HG02938 (cell line): ENCODE results near the gene MACF1.
"Not testable (repeated sequence)": the region's sequence is repeated elsewhere in the genome, so short reads cannot be mapped to it uniquely, and the experiment has no call there.

Source experiments
- ATAC-seq: cut with Tn5 transposase; IDR thresholded peaks from one replicate; pipeline ENCODE4 v1.9.1; 2021; ENCODE audit warnings: mild to moderate bottlenecking, moderate library complexity; ENCODE audit not compliant: unreplicated experiment

Gene MACF1

GRCh38 chr1:39441797-39442196 is 237.3 kb downstream of the MACF1 start:
- ATAC-seq: no peak

DNA sequence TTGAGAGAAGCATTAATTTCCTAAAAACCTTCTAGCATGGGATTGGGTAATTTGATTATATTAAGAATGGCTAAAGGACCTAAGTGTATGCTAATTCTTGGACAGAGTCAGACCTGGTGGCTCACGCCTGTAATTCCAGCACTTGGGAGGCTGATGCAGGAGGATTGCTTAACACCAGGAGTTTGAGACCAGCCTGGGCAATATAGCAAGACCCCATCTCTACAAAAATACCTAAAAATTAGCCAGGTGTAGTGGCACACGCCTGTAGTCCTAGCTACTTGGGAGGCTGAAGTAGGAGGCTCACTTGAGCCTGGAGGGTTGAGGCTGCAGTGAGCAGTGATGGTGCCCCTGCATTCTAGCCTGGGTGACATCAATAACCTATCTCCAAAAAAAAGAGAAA is 241.1 kb downstream of the MACF1 start:
- ATAC-seq: no peak

GRCh38 chr1:39446986-39447567 is 242.6 kb downstream of the MACF1 start:
- no peak for ATAC-seq

DNA sequence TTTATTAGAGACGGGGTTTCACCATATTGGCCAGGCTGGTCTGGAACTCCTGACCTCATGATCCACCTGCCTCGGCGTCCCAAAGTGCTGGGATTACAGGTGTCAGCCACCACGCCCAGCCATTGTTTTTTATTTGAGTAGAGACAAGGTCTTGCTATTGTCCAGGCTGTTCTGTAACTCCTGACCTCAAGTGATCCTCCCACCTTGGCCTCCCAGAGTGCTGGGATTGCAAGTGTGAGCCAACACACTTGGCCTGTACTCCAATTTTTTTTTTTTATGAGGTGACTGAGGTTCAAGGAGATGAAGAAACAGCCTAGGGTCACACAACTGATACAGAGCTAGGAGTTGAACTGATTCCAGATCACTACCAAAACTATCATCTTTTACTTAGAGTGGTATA is 245.5 kb downstream of the MACF1 start:
- ATAC-seq: not testable (repeated sequence)

DNA sequence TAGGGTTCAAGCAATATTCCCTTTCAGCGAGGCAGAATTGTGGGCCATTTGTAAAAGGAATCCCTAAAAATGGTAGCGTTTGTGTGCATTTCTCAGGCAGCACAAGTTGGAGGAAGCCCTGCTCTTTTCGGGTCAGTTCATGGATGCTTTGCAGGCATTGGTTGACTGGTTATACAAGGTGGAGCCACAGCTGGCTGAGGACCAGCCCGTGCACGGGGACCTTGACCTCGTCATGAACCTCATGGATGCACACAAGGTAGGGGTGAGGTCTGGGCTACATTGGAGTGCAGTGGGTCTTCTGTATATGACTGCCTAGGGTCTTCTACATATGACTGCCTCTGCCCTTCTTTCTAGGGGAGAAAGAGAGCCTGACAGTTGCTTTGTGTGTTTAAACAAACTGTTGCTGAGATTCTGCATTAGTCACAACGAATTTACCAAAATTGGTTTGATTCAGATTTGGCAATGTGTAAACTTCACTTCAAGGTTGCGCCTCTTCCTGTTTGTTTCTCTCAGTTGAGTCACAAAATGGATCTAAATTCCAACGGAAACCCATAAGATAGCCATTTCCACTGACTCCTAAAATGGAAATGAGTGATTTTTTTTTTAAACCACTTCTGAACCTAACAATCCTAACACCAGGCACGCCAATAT is 246.6 kb downstream of the MACF1 start:
- no peak for ATAC-seq

GRCh38 chr1:39452081-39452480 is 247.6 kb downstream of the MACF1 start:
- ATAC-seq: no peak

DNA sequence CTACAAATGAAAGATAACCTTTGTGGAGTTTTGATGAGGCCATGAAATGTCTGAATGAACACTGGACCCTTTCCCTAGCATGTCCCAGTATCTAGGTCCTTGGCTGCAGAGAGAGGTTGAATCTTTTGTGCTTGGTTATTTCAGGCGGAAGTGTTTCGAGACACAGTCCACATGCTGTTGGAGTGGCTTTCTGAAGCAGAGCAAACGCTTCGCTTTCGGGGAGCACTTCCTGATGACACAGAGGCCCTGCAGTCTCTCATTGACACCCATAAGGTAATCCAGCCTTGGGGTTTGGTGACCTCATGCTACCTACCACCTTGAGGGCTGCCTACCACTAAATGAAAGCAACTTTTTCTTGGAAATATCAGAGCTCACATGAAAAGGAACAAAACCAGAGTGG is 248.0 kb downstream of the MACF1 start:
- ATAC-seq: no peak

DNA sequence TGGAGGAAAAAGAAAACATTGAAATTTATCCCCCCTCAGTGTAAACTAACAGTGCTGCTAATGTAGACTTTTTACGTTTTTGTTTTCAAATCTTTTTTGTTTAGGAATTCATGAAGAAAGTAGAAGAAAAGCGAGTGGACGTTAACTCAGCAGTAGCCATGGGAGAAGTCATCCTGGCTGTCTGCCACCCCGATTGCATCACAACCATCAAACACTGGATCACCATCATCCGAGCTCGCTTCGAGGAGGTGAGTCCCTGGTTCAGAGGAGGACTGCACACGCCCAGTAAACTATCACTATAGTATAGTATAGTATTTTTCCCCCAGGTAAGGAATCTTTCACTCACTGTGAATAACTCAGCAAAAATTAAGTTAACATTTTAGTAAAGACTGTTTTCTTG is 249.1 kb downstream of the MACF1 start:
- ATAC-seq: no peak

DNA sequence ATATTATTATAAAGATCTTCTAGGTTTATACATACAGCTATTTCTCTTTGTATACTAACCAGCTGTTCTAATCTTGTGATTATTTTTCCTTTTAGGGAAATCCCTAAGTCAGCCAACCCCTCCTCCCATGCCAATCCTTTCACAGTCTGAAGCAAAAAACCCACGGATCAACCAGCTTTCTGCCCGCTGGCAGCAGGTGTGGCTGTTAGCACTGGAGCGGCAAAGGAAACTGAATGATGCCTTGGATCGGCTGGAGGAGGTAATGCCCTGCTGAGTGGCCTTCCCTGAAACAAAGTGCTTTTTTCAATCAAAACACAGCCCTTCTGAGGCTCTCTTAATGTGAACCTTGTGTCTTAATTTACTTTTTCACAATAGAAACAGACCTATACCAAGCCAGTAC is 254.5 kb downstream of the MACF1 start:
- no peak for ATAC-seq

GRCh38 chr1:39462074-39462473 is 257.6 kb downstream of the MACF1 start:
- no peak for ATAC-seq

DNA sequence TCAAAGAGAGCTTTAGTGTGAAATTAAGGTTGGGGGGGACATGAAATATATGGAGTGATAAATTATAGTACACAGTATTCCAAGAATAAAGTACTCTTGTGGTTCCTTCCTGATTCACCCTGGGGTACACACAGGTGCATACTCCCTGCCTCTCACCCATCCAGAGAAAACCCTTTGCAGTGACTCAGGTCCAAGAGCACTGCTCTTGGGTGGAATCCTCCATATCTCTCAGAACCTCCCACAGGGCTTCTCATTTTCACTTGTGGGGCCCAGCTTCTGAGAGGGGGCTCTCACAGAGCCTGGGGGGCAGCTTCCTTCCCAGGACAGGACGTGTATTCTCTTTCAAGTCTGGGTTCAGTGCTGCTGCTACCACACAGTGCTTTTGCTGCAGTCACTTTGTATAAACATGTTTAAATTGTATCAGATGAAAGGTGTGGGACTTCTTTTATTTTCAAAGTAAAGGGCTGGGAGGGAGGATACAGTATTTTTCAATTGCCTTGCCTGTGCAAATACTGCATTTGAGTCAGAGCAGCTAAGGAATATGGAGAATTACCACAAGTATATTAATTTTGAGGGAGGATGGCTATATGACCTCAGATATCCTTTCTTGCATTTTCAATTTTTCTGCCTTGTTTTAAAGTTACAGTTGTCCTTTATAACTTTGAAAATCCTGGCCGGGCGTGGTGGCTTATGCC is 262.1 kb downstream of the MACF1 start:
- no peak for ATAC-seq

DNA sequence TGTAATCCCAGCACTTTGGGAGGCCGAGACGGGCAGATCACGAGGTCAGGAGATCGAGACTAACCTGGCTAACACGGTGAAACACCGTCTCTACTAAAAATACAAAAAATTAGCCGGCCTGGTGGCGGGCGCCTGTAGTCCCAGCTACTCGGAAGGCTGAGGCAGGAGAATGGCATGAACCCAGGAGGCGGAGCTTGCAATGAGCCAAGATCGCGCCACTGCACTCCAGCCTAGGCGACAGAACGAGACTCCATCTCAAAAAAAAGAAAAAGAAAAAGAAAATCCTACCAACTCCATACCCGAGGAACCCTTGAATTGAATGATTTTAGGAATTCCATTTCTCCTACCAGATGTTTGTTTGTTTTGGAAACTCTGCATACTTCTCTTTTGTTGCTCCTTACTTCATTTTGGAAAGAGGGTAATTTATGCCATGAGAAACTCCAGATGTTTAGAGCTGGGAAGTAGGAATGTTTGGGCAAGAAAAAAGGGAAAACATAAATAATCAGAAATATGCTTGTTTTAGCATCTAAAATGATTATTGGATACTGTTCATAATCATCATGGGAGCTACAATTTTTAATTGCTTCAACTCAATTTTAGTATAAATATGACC is 262.7 kb downstream of the MACF1 start:
- not testable (repeated sequence) for ATAC-seq

- no peak for ATAC-seq
Observed at GRCh38 chr1:39469150-39469549, 264.7 kb downstream of the MACF1 start.

- no peak for ATAC-seq
Observed at GRCh38 chr1:39470040-39470439, 265.5 kb downstream of the MACF1 start.

DNA sequence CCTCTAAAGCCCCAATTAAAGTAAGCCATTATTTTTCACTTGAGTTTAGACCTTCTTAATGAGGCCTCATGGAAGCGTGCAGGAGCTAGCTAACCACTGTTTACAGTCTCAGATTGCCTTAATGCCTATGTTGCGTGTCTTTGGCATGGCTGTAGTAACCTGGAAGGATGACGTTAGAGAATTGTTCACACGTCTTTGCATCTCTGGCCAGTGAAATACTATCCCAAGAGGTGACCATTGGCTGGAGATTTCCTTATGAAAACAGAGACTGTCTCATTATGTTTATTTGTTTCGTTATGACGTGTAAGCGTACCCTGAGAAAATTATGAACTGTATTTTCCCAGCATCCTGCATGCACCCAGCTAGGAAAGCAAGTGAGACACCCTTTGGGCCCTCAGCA is 268.3 kb downstream of the MACF1 start:
- ATAC-seq: no peak

DNA sequence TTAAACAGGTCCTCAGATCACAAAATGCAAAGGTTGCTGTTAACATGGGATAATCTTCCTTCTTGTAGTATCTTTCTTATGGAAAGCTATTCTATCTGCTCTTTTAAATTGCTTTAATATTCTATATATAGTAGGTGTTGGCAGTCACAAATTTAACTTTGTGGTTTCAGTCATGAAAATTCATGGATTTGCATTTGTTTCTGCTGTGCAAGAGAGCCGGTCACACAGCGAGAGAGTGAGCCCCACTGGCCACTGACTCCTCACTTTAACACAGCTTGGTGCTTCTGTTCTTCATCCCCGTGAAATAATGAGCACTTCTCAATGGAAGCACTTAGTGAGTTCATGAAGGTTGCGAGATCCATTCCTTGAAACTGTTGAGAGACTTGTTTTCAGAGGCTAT is 268.8 kb downstream of the MACF1 start:
- no peak for ATAC-seq

GRCh38 chr1:39474810-39475209 is 270.3 kb downstream of the MACF1 start:
- no peak for ATAC-seq

DNA sequence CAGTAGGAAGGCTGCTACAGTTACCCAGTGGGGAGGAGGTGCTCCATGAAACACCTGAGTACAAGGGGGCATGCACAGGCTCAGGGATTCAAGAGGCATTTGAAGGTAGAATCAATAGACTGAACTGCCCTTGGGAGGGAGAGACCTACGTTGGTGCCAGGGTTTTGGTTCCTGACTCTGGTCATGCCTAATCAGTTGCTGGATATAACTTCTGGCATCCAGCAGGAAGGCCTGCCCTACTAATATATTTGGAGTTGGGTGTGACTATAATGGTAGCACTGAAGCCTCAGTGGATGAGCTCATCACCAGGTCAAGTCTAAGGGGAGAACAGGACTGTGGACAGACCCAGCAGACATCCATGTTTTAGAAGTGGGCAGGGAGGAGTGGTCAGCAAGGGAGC is 271.1 kb downstream of the MACF1 start:
- ATAC-seq: not testable (repeated sequence)

DNA sequence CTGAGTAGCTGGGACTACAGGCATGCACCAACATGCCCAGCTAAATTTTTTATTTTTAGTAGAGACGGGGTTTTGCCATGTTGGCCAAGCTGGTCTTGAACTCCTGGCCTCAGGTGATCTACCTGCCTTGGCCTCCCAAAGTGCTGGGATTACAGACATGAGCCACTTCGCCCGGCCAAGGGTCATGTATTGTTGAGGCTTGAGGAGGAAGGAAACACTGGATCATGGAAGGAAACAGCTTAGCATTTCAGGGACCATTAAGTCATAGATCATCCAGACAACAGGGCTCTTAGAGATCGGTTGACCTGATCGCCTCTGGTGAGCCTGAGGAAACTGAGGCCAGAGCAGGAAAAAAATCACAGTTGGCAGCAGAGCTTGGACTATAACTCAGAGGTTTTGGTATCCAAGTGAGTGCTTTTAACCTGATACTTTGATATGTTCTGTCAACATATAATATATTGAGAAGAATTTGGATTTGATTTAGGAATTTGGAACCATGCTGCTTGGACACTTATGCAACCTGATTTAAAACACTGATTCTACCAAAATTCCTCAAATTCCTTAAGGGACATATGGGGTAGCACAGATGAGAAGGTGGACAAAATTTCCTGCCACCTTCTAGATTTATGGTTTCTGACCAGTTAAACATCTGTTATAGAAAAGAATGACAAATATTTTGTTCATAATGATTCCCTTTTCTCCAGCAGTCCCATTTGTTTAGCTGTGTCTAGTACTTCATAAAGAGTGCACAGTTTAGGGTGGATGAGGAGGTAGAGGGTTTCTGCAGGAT is 273.8 kb downstream of the MACF1 start:
- ATAC-seq: no peak

GRCh38 chr1:39481289-39481688 is 276.8 kb downstream of the MACF1 start:
- no peak for ATAC-seq

DNA sequence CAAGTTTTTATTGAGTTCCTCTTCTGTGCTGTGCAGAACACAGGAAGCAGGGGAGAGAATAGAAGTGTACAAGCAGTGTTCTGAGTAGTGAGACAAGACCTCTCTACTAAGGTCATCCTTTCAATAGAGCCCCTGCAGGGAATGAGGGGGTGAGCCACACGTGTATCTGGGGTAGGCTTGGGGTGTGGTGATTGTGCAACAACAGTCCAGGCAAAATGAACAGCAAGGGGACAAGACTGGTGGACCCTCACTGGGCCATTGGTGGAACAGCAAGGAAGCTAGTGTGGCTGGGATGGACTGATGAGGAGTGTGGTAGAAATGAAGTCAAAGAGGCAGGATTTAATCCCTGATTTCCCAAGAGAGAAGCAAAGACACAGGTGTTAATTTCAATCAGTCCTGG is 278.8 kb downstream of the MACF1 start:
- ATAC-seq: no peak
